ENCODE data around the gene KANSL1. TPM values are rescaled to one million over a fixed set of nuclear protein-coding genes. Genes with fewer than 3 reads are reported as not detected.

Gene KANSL1
- total and polyA plus RNA-seq, 2 donors (not counting 1 experiment from before 2014, with no cell fraction given) = 36.8 to 233 TPM

DNA sequence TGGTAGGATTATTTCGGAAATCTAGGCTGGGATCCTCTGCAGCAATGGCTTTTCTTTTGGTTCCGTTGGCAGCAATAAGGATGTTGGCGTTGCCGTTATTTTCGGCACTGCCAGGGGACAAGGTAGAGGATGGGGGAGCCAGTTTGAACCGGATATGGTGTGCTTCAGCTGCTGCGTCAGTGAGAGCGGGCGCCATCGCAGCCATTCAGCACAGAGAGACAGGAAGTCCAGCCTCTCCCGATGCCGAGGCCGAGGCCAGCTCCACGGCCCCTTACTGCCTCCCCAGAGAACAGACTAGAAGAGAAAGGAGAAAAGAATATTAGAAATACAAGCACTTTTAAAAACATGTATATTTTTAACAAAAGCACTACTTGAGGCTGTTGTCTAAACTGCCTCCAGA lies 21.3 kb downstream of the KANSL1 start:
- H2AFZ ChIP-seq (ENCODE audit: insufficient read depth, low read depth, low read length, poor library complexity, severe bottlenecking) = no peak overlapping the region
- H3K27me3 ChIP-seq (replicated peaks in 1 of 4; ENCODE audit: control extremely low read depth in 1 of 4, control insufficient read depth in 3 of 4, insufficient read depth in 4 of 4, low read length in 3 of 4) = no peaks in the 10 kb centered on the region
- TF ChIP-seq, protein P1, sequence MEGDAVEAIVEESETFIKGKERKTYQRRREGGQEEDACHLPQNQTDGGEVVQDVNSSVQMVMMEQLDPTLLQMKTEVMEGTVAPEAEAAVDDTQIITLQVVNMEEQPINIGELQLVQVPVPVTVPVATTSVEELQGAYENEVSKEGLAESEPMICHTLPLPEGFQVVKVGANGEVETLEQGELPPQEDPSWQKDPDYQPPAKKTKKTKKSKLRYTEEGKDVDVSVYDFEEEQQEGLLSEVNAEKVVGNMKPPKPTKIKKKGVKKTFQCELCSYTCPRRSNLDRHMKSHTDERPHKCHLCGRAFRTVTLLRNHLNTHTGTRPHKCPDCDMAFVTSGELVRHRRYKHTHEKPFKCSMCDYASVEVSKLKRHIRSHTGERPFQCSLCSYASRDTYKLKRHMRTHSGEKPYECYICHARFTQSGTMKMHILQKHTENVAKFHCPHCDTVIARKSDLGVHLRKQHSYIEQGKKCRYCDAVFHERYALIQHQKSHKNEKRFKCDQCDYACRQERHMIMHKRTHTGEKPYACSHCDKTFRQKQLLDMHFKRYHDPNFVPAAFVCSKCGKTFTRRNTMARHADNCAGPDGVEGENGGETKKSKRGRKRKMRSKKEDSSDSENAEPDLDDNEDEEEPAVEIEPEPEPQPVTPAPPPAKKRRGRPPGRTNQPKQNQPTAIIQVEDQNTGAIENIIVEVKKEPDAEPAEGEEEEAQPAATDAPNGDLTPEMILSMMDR (IDR thresholded peaks at IDR 0.05) = no peak
- TF ChIP-seq EZH2 (IDR thresholded peaks at IDR 0.05; ENCODE audit: borderline replicate concordance, insufficient read depth, low read depth, low read length, poor library complexity, severe bottlenecking) = no peak
- ATAC-seq (ENCODE audit: low read depth) (no peak), DNase-seq (no peak)
- Mint-ChIP-seq H3K27me3 (no peaks in the 10 kb centered on the region), H3K4me3 (no peak overlapping the region), H3K9me3 (ENCODE audit: insufficient read depth) (no peaks in the 10 kb centered on the region), H3K27ac (no peak overlapping the region), H3K4me1 (peaks cover 69% of the 10 kb centered on the region)
- intact Hi-C loops (cut with micrococcal nuclease) = no loop called here
- no peaks in the 10 kb centered on the region for H3K9me3 ChIP-seq (ENCODE audit: control extremely low read depth in 1 of 3, control insufficient read depth in 2 of 3, insufficient read depth in 1 of 3, low read length in 2 of 3)
- 98% methylated on average over 7 of the region's 14 CpGs for WGBS (ENCODE audit: insufficient coverage)
- H3K27ac ChIP-seq (ENCODE audit: low read length in 2 of 2) = no peak overlapping the region
- peaks cover 28 to 37% of the 10 kb centered on the region in 2 experiments for H3K36me3 ChIP-seq (replicated peaks in 1 of 2; ENCODE audit: control extremely low read depth in 1 of 2, control insufficient read depth in 1 of 2, extremely low read depth in 1 of 2, insufficient read depth in 2 of 2, low read length in 1 of 2)
- no peak overlapping the region for H3K4me3 ChIP-seq (ENCODE audit: control extremely low read depth in 1 of 5, extremely low read depth in 1 of 5, insufficient read depth in 1 of 5, low read depth in 2 of 5, low read length in 4 of 5)
- CTCF ChIA-PET = interaction anchor here (1.8 kb wide), 1 partner anchor 9 kb away, joined by 5 read pairs; no protein-coding TSS in a partner anchor
- H3K79me2 ChIP-seq (ENCODE audit: control insufficient read depth, insufficient read depth, low read length) = peaks cover 99% of the 10 kb centered on the region
- H3K9ac ChIP-seq (ENCODE audit: low read length) = no peak overlapping the region
- POLR2A ChIA-PET = no interaction called here
- H3K4me2 ChIP-seq (replicated peaks; ENCODE audit: low read depth, low read length, poor library complexity, severe bottlenecking) = no peak overlapping the region
- peaks cover 0 to 4% of the 10 kb centered on the region in 2 donors for H3K4me1 ChIP-seq (ENCODE audit: control insufficient read depth in 2 of 2, insufficient read depth in 2 of 2, low read length in 2 of 2)
- peaks cover 79% of the 10 kb centered on the region for H4K20me1 ChIP-seq (ENCODE audit: control insufficient read depth, insufficient read depth, low read length, poor library complexity, severe bottlenecking)

DNA sequence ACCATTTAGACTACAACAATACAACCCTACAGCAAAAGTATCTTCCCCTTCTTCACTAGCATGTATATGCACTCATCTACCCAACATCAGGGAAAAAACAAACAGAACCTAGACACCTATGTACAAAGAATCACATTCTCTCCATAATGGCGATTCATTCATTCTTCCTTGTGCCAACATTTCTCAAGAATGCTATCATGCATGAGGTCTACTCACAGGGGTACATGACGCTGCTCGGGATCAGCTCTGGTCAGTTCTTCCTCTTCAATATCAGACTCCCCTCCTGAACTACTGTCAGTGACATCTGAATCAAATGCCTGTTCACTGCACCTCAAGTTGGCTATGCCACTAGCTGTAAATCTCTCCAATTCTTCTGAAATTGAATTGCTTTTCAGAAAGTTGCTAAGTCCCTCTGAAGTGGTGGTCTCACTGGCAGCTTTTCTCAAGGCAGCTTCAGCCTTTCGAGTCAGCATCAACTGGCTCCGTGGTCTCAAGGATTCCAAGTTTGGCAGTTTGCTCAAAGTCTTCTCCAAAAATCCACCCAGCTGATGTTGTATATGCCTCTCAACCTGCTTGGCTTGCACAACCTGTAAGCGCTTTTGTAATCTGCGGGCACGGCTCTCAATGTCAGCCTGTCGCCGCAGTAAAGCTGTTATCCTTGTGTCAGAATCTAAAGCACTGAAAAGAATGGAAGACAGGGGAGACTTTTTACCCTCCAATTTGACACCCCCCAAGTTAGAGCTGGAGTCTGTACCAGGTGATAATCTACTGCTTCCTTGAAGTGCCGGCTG lies 22.4 kb downstream of the KANSL1 start:
- Histone ChIP-seq H4K20me1 (ENCODE audit: control insufficient read depth, insufficient read depth, low read length, poor library complexity, severe bottlenecking) (peaks cover 79% of the 10 kb centered on the region), H3K4me2 (replicated peaks; ENCODE audit: low read depth, low read length, poor library complexity, severe bottlenecking) (no peak overlapping the region), H3K9me3 (ENCODE audit: control extremely low read depth in 1 of 3, control insufficient read depth in 2 of 3, insufficient read depth in 1 of 3, low read length in 2 of 3) (no peaks in the 10 kb centered on the region), H2AFZ (ENCODE audit: insufficient read depth, low read depth, low read length, poor library complexity, severe bottlenecking) (no peak overlapping the region), H3K36me3 (replicated peaks in 1 of 2; ENCODE audit: control extremely low read depth in 1 of 2, control insufficient read depth in 1 of 2, extremely low read depth in 1 of 2, insufficient read depth in 2 of 2, low read length in 1 of 2) (peaks cover 27 to 37% of the 10 kb centered on the region in 2 experiments), H3K27ac (ENCODE audit: low read length in 2 of 2) (no peak overlapping the region), H3K4me3 (ENCODE audit: control extremely low read depth in 1 of 5, extremely low read depth in 1 of 5, insufficient read depth in 1 of 5, low read depth in 2 of 5, low read length in 4 of 5) (no peak overlapping the region), H3K27me3 (replicated peaks in 1 of 4; ENCODE audit: control extremely low read depth in 1 of 4, control insufficient read depth in 3 of 4, insufficient read depth in 4 of 4, low read length in 3 of 4) (no peaks in the 10 kb centered on the region), H3K79me2 (ENCODE audit: control insufficient read depth, insufficient read depth, low read length) (peaks cover 99% of the 10 kb centered on the region), H3K4me1 (ENCODE audit: control insufficient read depth in 2 of 2, insufficient read depth in 2 of 2, low read length in 2 of 2) (no peaks in the 10 kb centered on the region), H3K9ac (ENCODE audit: low read length) (no peak overlapping the region)
- TF ChIP-seq, protein P1 (IDR thresholded peaks at IDR 0.05) = no peak
- TF ChIP-seq EZH2 (IDR thresholded peaks at IDR 0.05; ENCODE audit: borderline replicate concordance, insufficient read depth, low read depth, low read length, poor library complexity, severe bottlenecking) = no peak
- no peaks in the 10 kb centered on the region for H3K9me3 Mint-ChIP-seq (ENCODE audit: insufficient read depth)
- H3K27ac Mint-ChIP-seq = peak overlapping the region; percentile 4
- DNase-seq (no peak), ATAC-seq (ENCODE audit: low read depth) (no peak)
- H3K4me3 Mint-ChIP-seq = no peak overlapping the region
- CTCF ChIA-PET = interaction anchor here (1.8 kb wide), 1 partner anchor 10 kb away, joined by 5 read pairs; no protein-coding TSS in a partner anchor
- H3K27me3 Mint-ChIP-seq = no peaks in the 10 kb centered on the region
- peaks cover 66% of the 10 kb centered on the region for H3K4me1 Mint-ChIP-seq
- POLR2A ChIA-PET = interaction anchor here (0.6 kb wide), 1 partner anchor 1901 kb away, joined by 7 read pairs; no protein-coding TSS in a partner anchor
- WGBS (ENCODE audit: insufficient coverage) = 98% methylated on average over 6 of the region's 11 CpGs
- intact Hi-C loops (cut with micrococcal nuclease) = no loop called here
